GM12874 (cell line): Measurements from ENCODE around the gene CTNNBL1.

Experiments used
- TF ChIP-seq, protein P1 (sequence below): IDR thresholded peaks from 2 replicates; pipeline ENCODE4 v1.5.1; 2011; ENCODE audit warnings: low read depth, mild to moderate bottlenecking, control low read depth, low read length, moderate library complexity; ENCODE audit not compliant: insufficient read depth

Gene CTNNBL1

DNA sequence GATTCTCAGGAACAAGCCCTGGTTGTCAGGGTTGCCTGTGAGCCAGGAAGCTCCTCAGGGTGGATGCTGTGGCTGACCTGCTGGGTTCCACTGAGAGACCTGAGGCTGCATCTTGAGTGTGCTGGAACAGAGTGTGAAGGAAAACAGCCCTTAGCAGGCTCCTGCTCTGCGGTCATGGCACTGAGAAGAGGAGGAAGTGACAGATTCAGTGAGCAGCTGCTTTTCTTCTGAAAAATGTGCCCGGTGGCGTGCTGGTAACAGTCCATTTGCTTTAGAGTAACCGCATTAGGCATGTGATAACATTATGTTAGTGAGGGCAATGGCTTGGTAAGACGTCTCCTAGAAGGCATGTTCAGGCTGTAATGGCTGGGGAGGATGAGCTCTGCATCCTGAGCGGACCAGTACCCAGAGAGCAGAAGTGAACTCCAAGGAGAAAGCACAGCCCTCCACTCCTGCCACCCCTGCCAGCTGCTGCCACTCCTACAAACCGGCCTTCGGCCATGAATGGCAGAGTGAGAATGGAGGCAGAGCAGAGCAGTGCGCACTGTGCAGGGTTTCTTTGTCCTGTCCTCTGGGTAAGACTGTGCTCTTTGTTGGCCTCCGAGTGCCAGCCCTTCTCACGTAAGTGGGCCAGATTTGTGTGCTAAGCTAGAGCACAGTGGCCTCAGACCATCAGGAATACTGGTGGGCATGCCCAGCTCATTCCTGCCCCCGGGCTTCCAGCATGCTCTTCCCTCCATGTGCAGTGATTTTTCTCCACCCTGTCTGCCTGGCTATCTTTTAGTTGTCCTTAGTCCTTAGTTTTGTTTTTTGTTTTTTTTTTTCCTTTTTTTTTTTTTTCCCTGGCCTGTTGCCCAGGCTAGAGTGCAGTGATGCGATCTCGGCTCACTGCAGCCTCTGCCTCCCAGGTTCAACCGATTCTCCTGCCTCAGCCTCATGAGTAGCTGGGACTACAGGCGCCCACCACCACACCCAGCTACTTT, 111.0 kb downstream of the CTNNBL1 start:
- TF ChIP-seq, protein P1, sequence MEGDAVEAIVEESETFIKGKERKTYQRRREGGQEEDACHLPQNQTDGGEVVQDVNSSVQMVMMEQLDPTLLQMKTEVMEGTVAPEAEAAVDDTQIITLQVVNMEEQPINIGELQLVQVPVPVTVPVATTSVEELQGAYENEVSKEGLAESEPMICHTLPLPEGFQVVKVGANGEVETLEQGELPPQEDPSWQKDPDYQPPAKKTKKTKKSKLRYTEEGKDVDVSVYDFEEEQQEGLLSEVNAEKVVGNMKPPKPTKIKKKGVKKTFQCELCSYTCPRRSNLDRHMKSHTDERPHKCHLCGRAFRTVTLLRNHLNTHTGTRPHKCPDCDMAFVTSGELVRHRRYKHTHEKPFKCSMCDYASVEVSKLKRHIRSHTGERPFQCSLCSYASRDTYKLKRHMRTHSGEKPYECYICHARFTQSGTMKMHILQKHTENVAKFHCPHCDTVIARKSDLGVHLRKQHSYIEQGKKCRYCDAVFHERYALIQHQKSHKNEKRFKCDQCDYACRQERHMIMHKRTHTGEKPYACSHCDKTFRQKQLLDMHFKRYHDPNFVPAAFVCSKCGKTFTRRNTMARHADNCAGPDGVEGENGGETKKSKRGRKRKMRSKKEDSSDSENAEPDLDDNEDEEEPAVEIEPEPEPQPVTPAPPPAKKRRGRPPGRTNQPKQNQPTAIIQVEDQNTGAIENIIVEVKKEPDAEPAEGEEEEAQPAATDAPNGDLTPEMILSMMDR = no peak

DNA sequence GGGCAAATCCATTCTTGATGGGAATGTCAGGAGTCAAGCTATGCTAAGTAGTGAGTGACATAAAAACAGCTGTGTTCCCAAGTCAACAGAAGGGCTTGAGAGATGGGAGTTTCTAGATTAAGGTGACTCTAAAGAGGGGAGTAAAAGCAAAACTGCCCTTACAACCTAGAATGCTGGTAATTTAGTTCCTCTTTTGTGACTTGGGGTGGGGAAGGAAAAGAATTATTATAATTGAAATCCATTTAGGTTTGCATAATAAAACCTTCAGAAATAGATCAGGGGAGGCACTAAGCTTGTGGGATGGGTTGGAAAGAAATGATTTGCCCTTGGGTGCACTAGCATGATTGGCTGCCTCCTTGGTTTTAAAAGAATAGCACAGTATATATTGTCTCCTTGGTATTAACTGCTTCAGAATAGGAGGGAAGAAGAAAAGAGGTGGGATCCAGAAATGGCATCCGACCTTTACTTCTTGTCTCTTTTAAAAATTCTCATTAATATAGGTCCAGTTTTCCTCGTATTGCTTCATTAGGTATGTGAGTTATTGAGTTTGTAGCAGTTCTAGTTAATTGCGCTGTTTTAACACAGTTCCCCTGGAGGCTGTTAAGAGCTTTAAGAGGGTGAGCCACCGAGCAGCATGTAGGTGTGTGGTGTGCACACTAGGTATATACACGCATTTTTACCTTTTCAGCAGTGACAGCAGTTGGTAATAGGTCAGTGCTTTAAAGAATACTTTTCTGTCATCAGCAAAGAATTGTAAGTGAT, 113.8 kb downstream of the CTNNBL1 start:
- TF ChIP-seq, protein P1 = no peak

DNA sequence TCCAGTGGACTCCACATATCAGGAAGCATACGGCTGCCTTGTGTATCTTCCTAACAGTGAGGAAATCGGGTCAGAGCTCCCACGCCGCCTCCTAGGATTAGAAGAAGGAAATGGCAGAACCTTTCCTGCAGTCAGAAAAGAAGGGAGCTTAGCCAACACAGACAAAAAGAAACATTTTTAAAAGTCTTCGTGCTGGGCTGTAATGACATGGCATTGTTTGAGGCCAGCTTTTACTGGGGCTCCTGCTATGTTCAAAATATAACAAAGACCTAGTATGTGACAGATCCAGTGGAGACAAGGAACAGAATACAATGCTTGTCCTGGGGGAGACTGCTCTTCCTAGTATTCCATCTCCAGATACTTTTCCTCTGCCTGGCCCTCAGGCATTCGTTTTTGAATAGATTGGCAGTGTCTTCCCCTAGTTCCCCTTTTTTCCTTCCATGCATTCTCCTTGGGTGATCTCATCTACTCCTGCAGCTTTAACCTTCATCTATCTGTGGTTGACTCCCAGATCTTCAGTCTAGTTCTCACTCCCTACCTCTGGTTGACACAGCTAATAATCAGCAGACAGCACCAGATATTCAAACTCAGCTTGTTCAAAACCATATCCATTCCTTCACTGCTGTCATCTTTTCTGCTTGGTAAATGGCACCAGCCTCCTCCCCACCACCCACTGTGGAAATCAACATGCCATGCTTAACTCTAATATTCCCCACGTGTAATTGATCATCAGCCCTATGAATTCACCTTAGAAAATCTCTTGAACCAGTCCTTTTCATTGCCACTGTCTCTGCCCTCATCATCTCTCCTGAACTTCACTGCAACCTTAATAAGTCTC, 114.6 kb downstream of the CTNNBL1 start:
- TF ChIP-seq, protein P1 = no peak

DNA sequence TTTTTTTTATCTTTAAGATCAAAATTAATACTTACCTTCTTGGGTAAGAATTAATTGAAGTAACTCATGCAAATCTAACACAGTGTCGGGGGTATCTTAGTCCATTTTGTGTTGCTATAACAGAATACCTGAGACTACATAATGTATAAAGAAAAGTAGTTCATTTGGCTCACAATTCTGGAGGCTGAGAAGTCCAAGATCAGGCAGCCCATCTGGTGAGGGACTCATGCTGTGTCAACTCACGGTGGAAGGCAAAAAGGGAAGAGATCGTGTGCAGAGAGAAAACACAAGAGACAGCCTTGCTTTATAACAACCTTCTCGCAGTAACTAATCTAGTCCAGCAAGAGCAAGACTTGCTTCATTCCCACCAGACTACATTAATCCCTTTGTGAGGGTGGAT, 116.2 kb downstream of the CTNNBL1 start:
- TF ChIP-seq, protein P1 = no peak

DNA sequence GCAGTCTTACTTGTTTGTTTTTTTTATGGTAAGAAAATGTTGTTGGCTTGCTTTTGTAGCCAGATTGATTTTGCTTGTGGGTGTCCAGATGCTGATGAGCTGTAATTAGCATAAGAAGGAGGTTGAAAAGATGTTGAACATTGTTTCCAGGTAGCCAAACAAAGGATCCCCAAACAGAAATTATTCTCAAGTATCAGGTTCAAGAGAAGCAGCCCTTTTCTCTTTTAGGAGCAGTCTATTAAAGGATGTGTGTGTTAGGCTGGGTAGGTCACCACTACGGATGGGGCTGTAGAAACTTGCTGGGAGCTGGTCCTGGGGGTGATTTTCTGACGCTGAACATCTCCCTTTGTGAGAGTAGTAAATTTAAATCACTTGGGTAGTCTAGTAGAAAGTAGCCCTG, 122.2 kb downstream of the CTNNBL1 start:
- TF ChIP-seq, protein P1 = no peak

DNA sequence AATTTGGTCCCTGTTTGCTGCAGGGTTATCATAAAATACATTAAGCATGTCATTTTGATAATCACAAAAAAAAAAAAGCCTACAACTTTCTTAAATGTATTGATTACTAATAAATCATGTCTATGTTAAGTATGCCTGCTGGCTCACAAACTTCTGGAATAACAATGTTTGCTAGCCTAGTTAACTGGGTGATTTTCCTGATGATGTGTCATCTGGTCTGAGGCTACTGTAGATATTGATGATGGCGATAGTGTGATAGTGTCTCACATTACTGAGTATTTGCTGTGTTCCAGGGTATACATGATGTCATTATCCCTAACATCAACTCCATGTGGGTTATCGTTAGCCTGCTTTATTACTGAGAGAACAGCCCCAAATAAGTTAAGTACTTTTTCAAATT, 122.9 kb downstream of the CTNNBL1 start:
- TF ChIP-seq, protein P1 = no peak

DNA sequence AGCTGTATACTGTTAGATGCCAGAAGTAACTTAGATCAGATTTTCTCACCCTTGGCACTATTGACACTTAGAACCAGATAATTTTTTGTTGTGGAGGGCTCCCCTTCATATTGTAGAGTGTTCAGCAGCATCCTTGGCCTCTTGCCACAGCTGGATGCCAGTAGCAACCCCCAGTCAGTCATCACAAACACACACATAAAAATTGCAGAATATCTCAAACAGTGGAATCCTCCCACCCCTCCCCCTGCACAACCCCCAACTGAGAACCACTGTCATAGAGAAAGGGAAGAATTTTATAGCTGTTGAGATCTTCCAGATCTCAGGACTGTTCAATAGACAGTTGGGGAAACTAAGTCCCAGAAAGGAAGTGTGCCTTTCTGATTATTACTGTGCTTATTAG, 127.9 kb downstream of the CTNNBL1 start:
- TF ChIP-seq, protein P1 = no peak
